ENCODE results near the gene BICDL2.

BICDL2 gene

DNA sequence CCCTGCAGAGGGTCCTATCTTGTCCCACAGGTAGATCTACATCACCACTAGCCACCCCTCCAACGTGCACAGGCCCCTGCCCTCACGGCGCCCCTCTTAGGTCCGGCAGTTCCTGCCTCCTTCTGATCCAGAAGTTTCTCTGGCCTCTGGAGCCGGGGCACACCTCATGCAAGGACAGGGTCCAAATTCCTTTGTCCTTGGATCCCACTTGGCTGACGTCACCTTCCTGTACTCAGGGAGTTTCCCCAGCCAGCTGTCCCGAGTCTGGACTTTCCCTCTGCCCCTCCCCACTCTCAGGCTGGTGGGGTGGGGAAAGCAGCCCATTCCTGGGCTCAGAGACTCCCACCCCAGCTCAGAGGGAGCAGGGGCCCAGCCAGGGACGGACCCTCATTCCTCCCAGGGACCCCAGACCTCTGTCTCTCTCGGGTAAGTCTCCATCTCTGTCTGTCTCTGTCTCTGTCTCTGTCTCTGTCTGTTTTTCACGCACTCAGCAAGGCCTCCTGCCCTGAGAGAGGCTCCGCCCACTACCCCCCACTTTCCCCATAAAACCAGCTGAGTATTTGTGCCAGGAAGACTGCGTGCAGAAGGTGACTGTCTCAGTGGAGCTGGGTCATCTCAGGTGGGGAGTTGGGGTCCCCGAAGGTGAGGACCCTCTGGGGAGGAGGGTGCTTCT, 28.5 kb upstream of the BICDL2 start, which contains the start of gene IL32:
Gene IL32, plus strand, starts transcription at position 572 of the 673 bp plus-strand sequence. CDS start 172 bp downstream, outside the sequence.
- TF ChIP-seq, protein P1, sequence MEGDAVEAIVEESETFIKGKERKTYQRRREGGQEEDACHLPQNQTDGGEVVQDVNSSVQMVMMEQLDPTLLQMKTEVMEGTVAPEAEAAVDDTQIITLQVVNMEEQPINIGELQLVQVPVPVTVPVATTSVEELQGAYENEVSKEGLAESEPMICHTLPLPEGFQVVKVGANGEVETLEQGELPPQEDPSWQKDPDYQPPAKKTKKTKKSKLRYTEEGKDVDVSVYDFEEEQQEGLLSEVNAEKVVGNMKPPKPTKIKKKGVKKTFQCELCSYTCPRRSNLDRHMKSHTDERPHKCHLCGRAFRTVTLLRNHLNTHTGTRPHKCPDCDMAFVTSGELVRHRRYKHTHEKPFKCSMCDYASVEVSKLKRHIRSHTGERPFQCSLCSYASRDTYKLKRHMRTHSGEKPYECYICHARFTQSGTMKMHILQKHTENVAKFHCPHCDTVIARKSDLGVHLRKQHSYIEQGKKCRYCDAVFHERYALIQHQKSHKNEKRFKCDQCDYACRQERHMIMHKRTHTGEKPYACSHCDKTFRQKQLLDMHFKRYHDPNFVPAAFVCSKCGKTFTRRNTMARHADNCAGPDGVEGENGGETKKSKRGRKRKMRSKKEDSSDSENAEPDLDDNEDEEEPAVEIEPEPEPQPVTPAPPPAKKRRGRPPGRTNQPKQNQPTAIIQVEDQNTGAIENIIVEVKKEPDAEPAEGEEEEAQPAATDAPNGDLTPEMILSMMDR (IDR thresholded peaks at IDR 0.05): no peak

DNA sequence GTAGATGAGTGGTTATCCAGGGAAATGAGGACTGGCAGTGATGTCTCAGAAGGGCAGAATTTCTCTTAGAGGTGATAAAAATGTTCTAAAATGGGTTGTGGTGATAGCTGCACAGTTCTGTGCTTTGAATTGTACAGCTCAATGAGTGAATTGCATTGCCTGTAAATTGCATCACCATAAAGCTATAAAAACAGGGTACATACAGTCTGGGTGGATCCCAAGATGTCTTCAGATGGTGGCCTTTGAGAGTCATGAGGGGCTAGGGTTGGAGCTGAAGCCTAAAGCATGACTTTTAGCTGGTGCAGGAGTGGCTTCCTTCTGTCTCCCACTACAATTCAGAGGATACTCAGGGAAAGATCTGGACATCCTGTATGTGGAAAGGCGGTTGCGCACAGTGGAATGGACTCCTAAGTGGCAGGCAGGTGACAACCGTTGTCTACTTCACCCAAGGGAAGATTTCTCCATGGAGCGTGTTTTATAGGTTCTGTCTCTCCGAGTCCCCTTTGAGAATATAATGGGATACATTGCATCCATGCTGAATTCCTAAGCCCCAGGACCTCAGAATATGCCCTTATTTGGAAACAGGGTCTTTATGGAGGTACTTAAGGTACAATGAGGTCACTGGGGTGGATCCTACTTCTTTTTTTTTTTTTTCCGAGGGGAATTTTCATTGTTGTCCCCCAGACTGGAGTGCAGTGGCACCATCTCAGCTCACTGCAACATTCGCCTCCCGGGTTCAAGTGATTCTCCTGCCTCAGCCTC, 27.1 kb upstream of the BICDL2 start:
- TF ChIP-seq, protein P1 (IDR thresholded peaks at IDR 0.05): no peak

DNA sequence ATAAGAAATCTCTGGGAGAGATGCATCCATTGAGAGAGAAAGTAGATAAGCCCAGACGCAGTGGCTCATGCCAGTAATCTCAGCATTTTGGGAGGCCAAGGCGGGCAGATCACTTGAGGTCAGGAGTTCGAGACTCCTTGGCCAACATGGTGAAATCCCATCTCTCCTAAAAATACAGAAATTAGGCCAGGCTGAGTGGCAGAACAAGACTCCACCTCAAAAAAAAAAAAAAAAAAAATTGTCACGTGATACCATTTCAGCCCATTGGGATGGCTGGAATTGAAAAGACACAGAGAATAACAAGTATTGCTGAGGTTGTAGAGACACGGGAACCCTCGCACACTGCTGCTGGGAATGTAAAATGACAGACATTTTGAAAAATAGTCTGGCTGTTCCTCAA, 25.8 kb upstream of the BICDL2 start:
- TF ChIP-seq, protein P1 (IDR thresholded peaks at IDR 0.05): no peak

DNA sequence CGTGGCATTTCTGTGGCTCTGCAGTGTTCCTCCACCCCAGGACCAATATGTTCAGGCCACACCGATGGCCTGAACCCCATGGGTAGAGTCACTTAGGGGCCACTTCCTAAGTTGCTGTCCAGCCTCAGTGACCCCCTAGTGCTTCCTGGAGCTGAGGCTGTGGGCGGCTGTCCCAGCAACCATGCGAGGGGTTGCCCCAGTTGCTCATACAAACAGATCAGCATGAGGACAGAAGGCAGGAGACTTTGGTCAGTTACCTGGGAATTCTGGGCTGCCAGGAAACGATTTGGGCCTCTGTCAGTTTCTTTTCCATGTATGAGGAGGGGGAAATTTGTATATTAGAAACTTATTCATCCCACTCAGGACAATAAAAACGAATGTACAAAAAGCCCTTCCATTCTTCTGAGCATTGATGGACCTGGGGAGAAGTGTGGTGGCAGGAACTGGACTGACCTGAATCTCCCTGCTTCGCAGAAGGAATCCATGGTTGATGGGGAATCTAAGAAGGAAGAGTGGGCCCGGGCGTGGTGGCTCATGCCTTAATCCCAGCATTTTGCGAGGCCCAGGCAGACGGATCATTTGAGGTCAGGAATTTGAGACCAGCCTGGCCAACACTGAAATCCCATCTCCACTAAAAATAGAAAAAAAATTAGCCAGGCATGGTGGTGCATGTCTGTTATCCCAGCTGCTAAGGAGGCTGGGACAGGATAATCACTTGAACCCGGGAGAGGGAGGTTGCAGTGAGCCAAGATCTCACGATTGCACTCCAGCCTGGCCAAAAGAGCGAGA, 23.8 kb upstream of the BICDL2 start:
- TF ChIP-seq, protein P1 (IDR thresholded peaks at IDR 0.05): no peak

DNA sequence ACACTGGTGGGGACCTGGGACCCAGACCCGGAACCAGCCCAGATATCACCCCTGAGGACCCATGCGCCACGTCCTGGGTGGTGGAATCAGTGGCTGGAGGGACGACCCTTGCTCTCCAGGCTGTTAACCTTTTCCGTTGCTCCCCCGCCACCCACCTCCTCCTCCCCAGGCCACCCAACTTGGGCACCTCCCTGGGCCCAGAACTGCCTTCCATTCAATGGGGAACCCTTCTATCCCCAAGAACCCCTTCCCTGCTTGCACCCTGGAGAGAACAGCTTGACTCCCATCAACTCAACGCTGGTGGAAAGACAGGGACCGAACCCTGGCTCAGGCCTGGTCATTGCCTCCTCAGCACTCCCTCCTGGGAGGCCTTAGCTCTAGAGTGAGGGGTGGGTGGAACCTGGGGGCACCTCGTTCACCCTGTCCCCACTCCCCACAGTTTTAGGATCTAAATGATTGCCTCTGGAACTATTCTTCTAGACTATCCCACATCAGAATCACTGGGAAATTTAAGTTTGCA, 23.0 kb upstream of the BICDL2 start:
- TF ChIP-seq, protein P1 (IDR thresholded peaks at IDR 0.05): no peak

DNA sequence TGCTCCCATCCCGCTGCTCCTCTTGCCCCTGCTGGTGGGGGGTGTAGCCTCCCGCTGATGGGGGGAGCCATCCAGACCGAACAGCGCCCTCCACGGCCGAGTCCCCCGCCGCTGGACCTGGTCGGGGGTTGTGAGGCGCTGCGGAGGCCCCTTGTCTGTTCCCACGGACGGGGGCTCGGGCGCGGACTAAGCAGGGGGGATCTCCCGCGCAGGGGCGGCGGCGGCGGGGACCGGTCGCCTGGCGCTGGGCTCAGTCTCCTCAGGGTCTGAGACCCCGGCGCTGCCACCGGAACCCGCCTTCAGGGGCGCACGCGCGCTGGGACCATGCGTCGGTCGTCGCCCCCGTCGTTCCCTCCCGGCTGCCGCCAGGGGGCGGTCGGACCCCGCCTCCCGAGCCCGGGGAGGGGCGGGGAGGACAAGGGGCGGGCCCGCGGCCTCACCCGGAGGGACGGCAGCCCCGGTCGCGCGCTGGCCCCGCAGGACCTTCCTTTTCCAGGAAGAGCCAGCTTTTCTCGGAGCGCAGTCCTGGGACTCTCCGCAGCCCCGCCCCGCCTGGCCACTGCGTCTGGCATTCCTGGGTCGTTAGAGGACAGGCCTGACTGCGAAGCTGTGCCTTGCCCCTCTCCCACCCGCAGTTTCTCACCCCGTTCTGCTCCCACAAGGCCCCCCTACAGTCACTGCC, 22.4 kb upstream of the BICDL2 start:
- TF ChIP-seq, protein P1 (IDR thresholded peaks at IDR 0.05): peak; percentile 77

Measured in LNCAP (cell line).